Activated CD4-positive, alpha-beta T cell treated with anti-CD3 and anti-CD28 coated beads for 1 hour (primary cell): ENCODE results near the gene GRM5.
"Not testable (repeated sequence)": the region's sequence is repeated elsewhere in the genome, so short reads cannot be mapped to it uniquely, and the experiment has no call there.

ENCODE experiments used
- DNase-seq: peaks from one replicate; pipeline ENCODE4 v3.0.0-alpha.2; 2020

The GRM5 gene

DNA sequence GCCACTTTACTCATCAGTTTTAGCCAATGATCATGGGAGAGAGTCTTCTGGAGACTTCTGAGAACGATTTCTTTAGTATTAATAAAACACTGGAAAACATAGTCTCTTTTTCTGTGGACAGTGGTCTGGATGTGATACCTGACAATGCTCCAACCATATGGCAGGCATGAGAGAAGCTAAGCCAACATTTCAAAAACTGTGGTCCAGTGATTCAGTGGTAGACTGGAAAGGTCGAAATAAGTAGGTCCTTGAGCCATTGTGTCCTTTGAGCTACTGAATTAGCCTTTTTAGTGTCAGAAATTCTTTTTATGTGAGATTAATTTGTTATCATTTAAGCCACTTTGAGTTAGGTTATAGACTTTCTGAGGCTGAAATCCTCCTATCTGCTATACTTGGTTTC is 530.5 kb downstream of the GRM5 start:
- DNase-seq, result no peak

DNA sequence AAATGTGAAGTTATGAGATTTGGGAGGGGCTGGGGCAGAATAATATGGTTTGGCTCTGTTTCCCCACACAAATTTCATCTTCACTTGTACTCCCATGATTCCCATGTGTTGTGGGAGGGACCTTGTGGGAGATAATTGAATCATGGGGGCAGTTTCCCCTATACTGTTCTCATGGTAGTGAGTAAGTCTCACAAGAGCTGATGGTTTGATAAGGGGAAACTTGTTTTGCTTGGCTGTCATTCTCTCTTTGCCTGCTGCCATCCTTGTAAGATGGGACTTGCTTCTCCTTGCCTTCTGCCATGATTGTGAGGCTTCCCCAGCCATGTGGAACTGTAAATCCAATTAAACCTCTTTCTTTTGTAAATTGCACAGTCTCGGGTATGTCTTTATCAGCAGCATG is 531.1 kb downstream of the GRM5 start:
- not testable (repeated sequence) for DNase-seq

DNA sequence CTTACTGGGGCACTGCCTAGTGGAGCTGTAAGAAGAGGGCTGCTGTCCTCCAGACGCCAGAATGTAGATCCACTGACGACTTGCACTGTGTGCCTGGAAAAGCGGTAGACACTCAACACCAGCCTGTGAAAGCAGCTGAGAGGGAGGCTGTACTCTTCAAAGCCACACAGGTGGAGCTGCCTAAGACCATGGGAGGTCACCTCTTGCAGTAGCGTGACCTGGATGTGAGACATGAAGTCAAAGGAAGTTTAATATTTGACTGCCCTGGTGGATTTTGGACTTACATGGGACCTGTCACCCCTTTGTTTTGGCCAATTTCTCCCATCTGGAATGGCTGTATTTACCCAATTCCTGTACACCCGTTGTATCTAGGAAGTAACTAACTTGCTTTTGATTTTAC is 531.6 kb downstream of the GRM5 start:
- DNase-seq, result no peak

- DNase-seq, result no peak
These were observed 532.8 kb downstream of the GRM5 start for GRCh38 chr11:88533001-88533400.

GRCh38 chr11:88531831-88532230 is 534.0 kb downstream of the GRM5 start:
- DNase-seq, result no peak

DNA sequence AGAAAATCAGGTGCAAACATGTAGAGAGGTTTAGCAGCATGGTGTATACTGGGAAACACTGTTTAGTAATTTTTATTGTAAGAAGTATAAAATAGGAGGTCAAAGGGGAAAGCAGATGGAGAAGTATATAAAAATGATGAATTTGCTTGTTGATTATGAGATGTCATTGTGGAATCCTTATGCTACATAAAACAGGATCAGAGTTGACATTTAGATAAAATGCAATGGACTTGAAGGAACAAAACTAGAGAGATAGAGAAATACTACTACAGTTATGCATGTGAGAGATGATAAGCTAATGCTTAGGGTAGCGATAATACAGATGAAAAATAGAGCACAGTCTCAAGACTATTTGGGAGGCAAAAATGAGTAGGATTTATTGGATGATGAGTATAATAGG is 536.4 kb downstream of the GRM5 start:
- DNase-seq, result no peak

DNA sequence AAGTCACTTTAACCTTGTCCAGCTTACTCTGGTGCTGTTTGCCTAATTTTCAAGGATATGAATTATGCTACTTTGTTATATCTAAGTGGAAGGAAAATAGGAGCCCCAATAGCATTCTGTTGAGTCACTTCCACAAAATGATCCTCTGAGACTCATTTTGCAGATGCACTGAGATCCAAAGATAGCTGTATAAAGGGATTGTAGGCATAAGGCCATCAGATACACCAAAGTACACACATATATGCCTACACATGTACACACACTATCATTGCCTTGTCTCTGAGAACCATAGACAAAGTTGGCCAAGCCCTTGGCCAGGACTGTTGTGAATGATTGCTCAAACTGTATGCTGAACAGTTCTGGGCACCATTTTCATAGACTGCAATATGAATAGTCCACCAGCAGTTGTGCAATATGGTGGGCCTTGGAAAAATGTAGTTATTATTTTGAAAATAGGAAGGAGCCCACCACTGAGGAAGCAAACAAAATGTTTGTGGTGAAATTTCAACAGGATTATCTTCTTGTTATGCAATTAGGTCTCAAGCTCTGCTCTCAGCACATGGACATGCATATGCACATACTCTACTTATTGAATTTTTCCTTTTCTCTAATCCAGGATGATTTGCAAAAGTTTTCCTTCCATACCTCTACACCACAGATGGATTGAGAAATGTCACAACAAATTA is 542.3 kb downstream of the GRM5 start:
- no peak for DNase-seq

DNA sequence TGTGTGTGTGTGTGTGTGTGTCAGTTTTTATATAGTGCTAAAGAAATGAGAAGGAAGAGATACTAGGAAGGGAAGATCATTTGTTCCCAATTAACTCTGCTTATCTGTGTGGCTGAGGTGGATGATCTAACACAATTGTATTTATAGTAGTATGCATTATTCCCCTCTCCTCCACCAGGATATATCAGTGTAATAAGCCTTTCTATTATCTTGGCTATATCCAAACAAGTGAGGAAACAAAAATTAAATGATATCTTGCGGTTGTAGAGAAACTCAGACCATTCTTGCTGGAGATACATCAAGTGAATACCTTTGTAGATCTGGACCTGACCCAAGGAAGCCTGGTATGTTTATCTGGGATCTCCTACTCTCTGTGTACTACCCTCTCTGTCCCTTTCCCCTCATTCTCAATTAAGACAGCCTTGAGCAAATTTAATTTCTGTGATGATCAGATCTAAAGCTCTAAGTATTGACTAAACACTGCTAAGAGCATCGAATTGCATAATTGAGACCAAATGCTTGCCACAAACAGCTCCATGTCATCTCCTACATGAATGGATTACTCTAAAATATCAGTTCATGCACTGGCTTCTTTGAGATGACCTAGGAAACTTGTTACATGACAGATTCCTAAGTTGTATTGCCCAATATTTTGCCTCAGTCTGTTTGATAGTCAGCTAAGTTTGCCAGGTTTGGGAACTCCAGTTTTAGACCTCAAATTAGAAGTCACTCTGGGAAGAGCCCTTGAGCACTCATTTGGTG is 543.0 kb downstream of the GRM5 start:
- DNase-seq, result no peak

- DNase-seq, result no peak
These were observed 544.0 kb downstream of the GRM5 start for GRCh38 chr11:88521799-88522201.

DNA sequence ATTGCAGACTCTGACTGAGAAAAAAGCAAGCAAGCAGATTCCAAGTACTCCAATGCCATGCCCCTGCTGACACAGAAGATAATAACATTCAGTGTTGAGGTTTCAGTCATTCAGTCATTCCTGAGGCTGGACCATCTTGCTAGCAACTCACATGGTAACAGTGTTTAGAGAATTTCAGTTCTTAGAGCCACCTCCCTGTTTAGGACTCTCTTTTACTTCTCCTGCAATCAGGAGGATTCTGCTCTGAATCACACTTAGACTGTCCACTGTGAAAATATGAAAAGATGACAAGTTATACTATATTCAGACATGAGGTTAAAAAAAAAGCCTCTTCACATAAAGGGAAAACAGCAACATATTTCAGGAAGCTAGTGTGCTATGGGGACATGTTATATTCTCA is 544.4 kb downstream of the GRM5 start:
- no peak for DNase-seq

DNA sequence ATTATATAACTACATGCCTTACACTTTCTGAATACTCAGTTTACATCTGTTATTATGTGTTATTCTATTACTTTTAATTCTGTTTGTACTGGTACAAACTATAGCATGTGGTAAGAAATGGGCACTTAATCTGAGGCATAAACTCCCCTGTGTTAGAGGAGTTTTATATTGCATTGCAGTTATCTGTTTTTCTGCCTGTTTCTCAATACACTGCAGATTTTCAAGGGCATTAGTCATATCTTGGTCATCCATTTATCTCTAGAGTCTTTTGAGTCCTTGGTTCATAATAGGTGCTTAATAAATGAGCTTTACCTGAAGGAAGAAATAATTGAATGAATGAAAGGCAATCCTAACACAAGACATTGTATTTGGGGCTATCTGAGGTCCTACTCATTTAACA is 545.4 kb downstream of the GRM5 start:
- DNase-seq, result no peak

- no peak for DNase-seq
These were observed 550.8 kb downstream of the GRM5 start for GRCh38 chr11:88515002-88515401.

GRCh38 chr11:88511006-88511405 is 554.8 kb downstream of the GRM5 start:
- DNase-seq, result no peak

DNA sequence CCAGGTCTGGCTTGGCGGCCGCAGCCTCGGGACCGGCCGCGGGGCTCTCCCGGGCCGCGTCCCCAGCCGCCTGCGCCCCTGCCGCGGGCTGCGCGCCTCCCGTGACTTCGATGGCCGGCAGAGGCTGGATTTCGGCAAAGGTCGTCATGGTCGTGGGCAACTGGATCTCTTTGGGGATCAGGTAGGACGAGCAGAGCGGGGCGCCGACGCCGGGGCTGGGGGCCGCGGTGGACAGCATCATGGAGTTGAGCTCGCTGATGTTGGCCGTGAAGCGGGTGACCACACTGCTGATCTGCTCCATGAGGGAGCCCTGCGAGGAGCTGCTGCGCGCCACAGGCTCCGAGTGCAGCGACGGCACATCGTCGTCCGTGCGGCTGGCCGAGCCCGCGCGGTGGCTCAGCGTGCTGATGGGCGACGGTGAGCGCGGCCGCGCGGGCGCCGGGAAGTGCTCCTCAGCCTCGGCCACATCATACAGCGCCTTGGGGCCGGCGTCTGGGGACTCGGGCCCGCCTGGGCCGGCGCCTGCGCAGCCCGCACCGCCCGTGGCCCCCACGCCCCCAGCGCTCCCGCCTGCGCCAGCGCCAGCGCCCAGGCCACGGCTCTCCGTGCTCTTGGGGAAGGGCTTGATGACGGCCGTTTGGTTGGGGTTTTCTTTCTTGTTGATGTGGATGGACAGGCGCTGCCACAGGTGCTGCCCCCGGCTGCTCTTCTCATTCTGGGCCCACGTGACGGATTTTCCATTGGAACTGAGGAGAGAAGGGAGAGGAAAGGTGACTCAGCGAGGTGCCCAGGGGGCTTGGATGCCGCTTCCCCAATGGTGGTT is 556.8 kb downstream of the GRM5 start:
- no peak for DNase-seq

GRCh38 chr11:88508418-88508758 is 557.4 kb downstream of the GRM5 start:
- DNase-seq, result no peak

DNA sequence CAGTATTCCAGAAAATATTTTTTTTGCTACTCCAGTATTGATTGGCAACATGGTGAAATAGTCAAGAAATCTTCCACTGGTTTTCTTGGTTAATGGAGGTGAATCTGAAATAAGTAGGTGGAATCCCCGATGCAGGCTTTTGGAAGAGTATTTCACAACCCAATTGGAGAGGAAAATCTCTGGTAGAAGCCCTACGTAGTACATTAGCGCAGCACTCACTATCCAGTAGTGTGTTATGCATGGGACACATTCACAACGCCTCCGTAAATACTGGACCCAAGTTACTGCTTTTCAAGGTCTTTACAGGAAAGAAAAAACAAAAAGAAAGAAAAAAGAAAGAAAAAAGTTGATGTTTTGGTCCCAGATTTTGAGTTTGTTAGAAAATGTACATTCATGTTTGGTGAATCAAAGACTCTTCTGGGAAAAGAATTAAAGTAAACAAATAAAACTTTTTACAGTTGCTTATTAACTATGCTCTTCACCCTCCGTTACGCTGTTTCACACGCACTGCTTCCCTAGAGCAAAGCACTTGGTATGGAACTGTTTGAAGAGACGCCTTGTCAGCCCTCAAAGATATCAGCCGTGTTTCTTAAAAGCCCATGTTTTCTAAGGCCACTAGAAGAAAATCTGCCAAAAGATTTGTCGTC is 557.9 kb downstream of the GRM5 start:
- no peak for DNase-seq

DNA sequence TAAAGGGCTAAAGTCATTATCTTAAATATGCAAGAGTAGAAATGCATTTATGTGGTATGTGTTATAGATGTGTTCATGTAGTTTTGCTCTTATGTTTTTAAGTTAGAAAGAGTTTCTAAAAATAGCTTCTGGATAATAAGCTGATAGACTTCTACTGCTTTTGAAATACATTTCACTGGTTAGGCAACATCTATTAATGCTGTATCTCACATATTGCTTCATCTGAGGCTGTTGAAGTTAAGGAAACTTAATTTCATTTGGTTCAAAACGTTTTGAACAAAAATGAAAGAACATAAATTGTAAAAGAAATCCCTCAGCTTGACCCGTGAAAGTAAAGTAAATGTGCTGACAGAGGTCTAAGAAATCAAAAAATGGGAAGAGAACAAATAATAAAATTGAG is 564.2 kb downstream of the GRM5 start:
- DNase-seq, result no peak

DNA sequence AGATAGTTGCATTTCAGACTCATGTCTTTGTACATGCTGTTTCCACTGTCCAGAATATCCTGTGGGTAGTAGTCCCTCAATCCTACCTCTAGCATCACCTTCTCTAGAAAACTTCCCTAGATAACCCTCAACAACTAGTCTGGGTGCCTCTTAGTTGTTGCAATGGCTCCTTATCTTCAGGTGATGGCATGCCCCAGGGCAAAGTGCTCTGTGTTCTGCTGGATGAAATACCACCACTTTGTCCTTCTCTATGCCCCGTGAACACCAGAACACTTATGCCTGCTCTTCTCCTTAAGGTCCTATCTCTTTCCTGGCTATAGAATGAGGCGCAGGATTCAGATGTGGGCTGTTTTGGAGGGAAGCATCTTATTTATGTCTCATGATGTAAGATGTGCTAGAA is 569.9 kb downstream of the GRM5 start:
- DNase-seq, result no peak

DNA sequence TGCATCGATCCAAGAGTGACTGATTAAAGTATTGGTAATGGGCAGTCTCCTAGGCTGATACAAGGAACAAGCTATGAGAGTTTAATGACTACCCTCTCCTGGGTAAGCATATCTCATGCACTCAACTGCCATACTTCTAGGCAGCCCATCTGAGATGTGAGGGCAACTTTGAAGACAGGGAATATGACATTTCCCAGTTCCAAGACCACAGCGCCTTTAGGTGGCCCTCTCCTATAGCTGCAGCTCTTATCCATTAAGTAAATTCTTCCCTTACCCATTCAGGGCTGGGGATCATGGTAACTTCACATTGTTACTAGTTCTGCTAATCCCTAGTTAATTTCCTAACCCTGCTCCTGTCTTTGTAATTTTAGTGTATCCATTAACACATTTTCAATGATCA is 570.9 kb downstream of the GRM5 start:
- no peak for DNase-seq

DNA sequence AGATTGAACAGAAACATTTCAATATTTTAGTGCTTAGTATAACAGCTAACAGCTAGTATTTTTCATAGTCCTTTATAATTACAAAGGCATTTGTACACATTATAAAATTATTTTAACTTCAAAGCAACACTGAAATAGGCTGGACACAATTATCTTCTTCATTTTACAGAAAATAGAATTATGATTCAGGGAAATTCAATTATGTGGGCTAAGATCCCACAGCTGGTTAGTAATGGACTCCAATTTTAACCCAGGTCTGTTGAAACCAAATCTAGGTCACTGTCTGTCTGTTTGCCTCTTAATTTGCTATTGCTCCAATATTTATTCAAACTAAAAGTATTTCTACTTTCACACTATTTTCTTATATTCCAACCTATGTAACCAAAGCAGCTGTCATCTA is 574.1 kb downstream of the GRM5 start:
- DNase-seq, result no peak

- DNase-seq, result no peak
These were observed 576.8 kb downstream of the GRM5 start for GRCh38 chr11:88489030-88489429.

DNA sequence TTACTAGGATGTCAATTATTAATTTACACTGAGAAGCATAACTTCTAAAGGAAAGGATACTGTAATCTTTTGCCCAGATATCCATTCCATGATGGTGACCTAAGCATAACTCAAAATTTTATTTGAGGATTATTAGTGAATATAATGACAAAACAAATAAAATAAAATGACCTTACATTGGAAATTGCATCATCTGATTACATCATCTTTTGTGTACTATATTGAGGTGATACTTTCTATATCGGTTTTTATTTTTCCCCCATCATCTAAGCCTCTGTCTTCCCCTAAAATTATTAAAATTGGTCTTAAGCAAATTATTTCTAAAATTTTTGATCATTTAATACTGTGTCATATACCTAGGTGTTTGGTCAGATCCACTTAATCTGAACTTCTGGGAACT is 578.1 kb downstream of the GRM5 start:
- no peak for DNase-seq

DNA sequence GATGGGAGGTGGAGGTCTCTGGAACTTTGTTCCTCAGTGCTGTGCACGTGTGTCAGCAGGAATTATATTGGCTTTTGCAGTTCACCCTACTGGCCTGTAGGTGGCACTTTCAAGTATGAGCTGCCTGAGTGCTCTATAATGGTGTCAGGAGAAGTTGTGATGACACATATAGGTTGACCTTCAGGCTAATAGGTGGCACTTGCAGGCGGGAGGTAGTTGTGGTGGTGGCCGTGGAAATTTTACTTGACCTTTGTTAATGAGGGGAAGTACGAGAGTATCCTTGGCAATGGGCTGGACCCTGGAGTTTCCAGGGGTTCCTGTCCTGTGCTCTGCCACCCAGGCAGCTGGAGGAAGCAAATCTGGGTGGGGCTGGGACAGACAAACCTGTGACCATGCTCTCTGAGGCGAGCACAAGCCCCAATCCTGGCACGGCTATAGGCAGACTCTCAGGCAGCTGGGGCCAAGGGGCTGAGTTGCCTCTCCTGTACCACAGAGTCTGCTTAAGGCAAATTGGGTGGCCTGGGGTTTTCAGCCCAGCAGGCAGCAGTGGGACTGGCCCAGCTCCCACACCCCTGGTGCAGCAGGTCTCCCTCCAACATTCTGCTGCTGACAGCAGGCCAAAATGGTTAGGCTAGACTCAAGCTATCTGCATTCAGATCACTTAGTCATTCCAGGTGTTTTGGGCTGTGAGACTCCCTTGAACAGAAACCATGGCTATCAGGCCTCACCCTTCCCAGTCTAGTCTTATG is 580.7 kb downstream of the GRM5 start:
- no peak for DNase-seq
